ENCODE measurements around the gene ANO10.

ANO10 gene

GRCh38 chr3:43343185-43343584 is 278.6 kb downstream of the ANO10 start:
- DNase-seq: no peak

- DNase-seq: no peak
Observed at GRCh38 chr3:43341788-43342187, 280.0 kb downstream of the ANO10 start.

GRCh38 chr3:43340403-43340802 is 281.4 kb downstream of the ANO10 start:
- no peak for DNase-seq

- DNase-seq: no peak
Observed at GRCh38 chr3:43338295-43338694, 283.5 kb downstream of the ANO10 start.

DNA sequence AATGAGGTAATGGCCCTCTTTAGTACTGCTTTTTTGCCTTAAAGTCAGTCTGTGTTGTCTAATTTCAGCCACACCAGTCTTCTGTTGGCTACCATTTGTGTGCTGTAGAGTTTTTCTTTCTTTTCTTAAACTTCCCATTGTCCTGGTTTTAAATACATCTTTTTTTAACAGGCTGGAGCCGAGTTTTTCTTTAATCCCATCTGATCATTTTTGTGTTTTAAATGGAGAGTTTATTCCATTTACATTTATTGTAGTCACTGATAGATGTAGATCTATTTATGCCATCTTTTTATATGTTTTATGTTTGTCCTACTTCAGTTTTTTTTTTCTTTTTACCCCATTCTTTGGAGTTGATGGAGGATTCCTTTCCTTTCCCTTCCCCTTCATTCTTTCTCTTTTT is 286.0 kb downstream of the ANO10 start:
- DNase-seq: no peak

DNA sequence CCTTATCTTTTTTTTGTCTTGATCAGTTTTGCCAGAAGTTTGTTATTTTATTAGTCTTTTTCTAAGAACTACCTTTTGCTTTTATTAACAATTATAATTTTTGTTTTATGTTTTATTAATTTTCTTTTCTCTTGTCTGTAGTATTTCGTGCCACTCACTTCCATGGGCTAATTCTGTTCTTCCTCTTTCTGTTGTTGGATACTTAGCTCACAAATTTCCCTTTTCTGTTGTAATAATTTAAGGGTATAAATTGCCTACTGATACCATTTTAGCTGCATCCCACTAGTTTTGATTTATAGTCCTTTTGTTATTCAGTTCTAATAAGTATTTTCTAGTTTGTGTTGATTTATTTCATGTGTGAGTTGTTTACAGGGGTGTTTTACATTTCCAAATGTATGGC is 286.8 kb downstream of the ANO10 start:
- DNase-seq: no peak

- no peak for DNase-seq
Observed at GRCh38 chr3:43331381-43331780, 290.4 kb downstream of the ANO10 start.

DNA sequence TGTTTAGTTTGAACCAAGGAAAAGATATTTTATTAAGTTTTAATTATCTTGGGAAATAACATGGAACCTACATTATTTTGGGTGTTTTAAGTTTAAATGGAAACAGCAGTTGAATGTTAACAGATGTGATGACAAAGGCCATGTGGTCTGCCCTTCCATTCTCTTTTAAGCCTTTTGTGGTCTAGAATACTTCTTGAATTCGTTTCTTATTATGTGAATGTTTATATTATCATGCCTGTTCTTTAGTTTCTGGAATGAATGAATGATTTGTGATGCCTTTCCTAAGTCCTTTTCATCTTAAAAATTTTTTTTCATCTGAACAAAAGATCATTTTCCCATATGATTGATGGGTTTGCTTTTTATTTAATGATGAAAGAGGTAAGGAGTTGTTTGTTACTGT is 290.8 kb downstream of the ANO10 start:
- no peak for DNase-seq

GRCh38 chr3:43328653-43329052 is 293.2 kb downstream of the ANO10 start:
- DNase-seq: no peak

DNA sequence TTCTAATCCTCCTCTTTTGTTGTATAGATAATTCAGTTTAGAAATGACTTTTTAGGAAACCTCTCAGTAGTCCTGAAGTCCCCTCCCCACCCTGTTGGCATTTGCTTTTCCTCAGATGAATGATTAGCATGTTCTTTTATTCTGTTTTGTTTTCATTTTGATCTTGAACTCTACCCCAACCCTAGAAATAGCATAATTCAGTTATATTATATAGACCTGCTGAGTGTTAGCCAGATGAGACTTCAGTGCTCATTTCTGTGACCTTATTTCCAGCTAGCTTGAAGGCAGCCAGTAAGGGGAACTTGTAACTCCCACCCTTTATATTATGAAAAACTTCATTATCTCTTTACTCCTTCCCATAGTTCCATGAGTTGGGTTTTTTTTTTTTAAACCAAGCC is 294.2 kb downstream of the ANO10 start:
- no peak for DNase-seq

- no peak for DNase-seq
Observed at GRCh38 chr3:43326891-43327581, 294.8 kb downstream of the ANO10 start.

GRCh38 chr3:43323541-43323940 is 298.3 kb downstream of the ANO10 start:
- no peak for DNase-seq

DNA sequence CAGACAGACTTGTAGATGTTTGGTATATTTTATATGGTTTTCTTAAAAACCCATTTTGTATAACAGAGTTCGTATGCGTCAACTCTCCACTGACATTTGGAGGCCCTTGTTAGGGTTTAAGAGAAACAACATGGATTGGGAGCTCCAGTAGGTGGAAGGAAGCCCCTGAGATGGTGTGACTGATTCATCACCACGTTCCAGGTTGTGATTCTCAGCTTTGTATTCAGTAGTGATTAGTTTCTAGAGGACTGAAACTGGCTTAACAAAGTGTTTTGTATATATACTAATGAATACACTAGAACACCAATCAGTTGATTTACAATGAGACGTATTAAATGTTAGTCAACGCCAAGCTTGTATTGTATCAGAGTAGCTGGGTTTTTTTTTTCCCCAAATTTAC is 301.5 kb downstream of the ANO10 start:
- no peak for DNase-seq

- no peak for DNase-seq
Observed at GRCh38 chr3:43319794-43320193, 302.0 kb downstream of the ANO10 start.

GRCh38 chr3:43319376-43319775 is 302.4 kb downstream of the ANO10 start:
- no peak for DNase-seq

DNA sequence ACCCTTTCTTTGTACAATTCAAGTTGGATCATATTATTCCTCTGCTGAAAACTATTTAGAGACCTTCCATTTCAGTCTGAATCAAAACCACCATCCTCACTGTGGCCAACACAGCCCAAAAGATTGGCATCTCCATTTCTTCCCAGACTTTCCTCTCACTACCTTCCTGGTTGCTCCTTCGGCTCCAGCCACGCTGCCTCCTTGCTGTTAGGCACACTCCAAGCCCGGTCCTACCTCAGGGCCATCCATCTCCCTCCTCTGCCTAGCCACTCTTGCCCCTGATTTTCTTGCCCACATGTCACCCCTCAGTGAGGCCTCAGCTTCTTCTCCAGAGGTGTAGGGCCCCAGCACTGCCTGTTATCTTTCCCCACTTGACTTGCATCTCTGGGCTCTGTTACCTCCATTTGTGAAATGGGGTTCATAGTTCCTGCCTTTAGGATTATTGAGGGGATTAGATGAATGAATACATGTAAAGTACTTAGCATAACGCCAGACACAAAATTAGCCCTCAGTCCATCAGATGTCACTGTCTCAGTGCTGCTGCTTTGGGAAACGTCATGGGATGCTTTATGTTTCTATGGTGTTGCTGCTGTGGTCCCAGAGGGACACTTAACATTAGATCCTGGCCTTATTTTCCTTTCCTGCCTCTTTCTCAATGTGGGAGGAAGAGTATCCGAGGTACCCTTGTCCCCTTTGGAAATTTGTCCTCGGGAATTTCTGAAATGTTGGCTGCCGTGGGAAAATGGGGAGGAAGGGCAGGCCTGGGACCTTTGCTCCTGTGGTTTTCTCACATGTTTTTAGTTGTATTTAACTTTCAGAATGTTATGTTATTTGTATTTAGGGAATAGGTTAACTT is 304.1 kb downstream of the ANO10 start:
- no peak for DNase-seq

DNA sequence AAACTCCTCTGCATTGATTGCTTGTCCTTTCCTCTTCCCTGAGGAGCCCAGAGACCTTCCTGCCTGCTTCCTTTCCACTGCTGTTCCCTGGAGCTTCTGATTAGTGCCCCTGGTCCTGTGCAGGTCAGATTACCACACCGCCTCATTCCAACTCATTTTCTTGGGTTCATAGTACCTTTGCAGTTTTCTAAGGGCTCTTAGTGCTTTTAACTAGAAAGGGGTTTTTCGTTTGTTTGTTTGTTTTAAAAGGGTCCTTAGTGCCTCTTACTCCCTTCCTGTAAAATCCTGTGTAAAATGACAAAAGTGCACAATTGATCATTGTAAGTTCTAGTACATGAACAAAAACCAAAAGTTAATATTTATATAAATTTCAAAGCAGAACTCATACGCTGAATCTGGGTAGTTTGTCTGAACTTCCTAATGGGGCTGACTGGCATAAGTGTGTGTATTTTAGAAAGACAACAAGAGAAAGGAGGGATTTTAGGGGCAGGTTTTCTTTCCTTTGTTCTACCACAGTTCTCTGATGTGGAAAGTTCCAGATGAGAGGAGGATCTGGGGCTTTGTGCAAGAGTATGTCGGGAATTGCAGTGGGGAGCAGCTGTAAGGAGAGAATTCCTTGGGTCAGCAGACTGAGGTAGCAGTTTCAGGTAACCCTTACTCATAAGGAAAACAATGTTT is 304.9 kb downstream of the ANO10 start:
- no peak for DNase-seq

All from SW 1271 (cell line).